ENCODE data around the gene CACHD1. TPM values are rescaled to one million over a fixed set of nuclear protein-coding genes. Genes with fewer than 3 reads are reported as not detected.

Gene CACHD1
- total and polyA plus RNA-seq, 10 donors: 1.1 to 17.3 (median 11.4) TPM

- Histone ChIP-seq H3K4me3 (no peak overlapping the region), H3K36me3 (peaks cover 0 to 25% (median 0%) of the 10 kb centered on the region in 6 donors), H3K27ac (peak overlapping the region in 2 of 8 donors; percentile 48 to 52), H3K27me3 (replicated peaks in 1 of 7) (no peaks in the 10 kb centered on the region), H3K4me1 (peaks cover 0 to 29% (median 16%) of the 10 kb centered on the region in 6 donors), H3K9me3 (no peaks in the 10 kb centered on the region)
- no peak for DNase-seq
- intact Hi-C loops (cut with DNase I; ENCODE audit: low total_unique reads): loop anchor here (5.0 to 10.0 kb wide), 2 partner anchors 135 to 998 kb away; no protein-coding TSS in a partner anchor
- WGBS, 5 donors: 30 to 45% (median 35%) methylated on average over 7 of the region's 7 CpGs
- TF ChIP-seq CTCF (IDR thresholded peaks at IDR 0.05 in 8 of 11, conservative IDR thresholded peaks at IDR 0.05 in 3 of 11) (peak; percentile 35 to 82 (median 70)), POLR2A (IDR thresholded peaks at IDR 0.05) (no peak)
Measured at GRCh38 chr1:64686828-64687724, 217.1 kb downstream of the CACHD1 start.

GRCh38 chr1:64687725-64688327, 217.9 kb downstream of the CACHD1 start:
- H3K36me3 ChIP-seq: peaks cover 0 to 18% (median 0%) of the 10 kb centered on the region in 6 donors
- H3K4me3 ChIP-seq: no peak overlapping the region
- H3K27ac ChIP-seq: peak overlapping the region in 2 of 8 donors; percentile 13 to 28
- intact Hi-C loops (cut with DNase I; ENCODE audit: low total_unique reads): loop anchor here (5.0 to 10.0 kb wide), 2 partner anchors 134 to 997 kb away; no protein-coding TSS in a partner anchor
- peaks cover 0 to 29% (median 16%) of the 10 kb centered on the region in 6 donors for H3K4me1 ChIP-seq
- 45 to 75% (median 64%) methylated on average over 3 of the region's 3 CpGs for WGBS, 5 donors
- no peaks in the 10 kb centered on the region for H3K27me3 ChIP-seq (replicated peaks in 1 of 7)
- DNase-seq: no peak
- TF ChIP-seq POLR2A (IDR thresholded peaks at IDR 0.05) (no peak), CTCF (IDR thresholded peaks at IDR 0.05 in 8 of 11, conservative IDR thresholded peaks at IDR 0.05 in 3 of 11) (no peak), POLR2AphosphoS5 (IDR thresholded peaks at IDR 0.05) (no peak)
- no peaks in the 10 kb centered on the region for H3K9me3 ChIP-seq

- Histone ChIP-seq H3K9me3 (no peaks in the 10 kb centered on the region), H3K4me3 (no peak overlapping the region), H3K36me3 (peaks cover 0 to 11% (median 0%) of the 10 kb centered on the region in 6 donors), H3K27ac (no peak overlapping the region), H3K27me3 (replicated peaks in 1 of 7) (no peaks in the 10 kb centered on the region), H3K4me1 (peaks cover 0 to 16% (median 12%) of the 10 kb centered on the region in 6 donors)
- intact Hi-C loops (cut with DNase I; ENCODE audit: low total_unique reads): no loop called here
- no peak for TF ChIP-seq POLR2A (IDR thresholded peaks at IDR 0.05)
- no peak for TF ChIP-seq POLR2AphosphoS5 (IDR thresholded peaks at IDR 0.05)
- no peak for TF ChIP-seq CTCF (IDR thresholded peaks at IDR 0.05 in 8 of 11, conservative IDR thresholded peaks at IDR 0.05 in 3 of 11)
- WGBS, 5 donors: 61 to 73% (median 66%) methylated on average over 7 of the region's 7 CpGs
- no peak for DNase-seq
Measured at GRCh38 chr1:64691626-64692025, 221.7 kb downstream of the CACHD1 start.

- Histone ChIP-seq H3K4me3 (no peak overlapping the region), H3K9me3 (no peaks in the 10 kb centered on the region), H3K27me3 (replicated peaks in 1 of 7) (no peaks in the 10 kb centered on the region), H3K27ac (no peak overlapping the region), H3K4me1 (peaks cover 0 to 3% (median under 1%) of the 10 kb centered on the region in 6 donors), H3K36me3 (peaks cover 0 to 11% (median 0%) of the 10 kb centered on the region in 6 donors)
- intact Hi-C loops (cut with DNase I; ENCODE audit: low total_unique reads): no loop called here
- TF ChIP-seq POLR2A (IDR thresholded peaks at IDR 0.05): no peak
- TF ChIP-seq CTCF (IDR thresholded peaks at IDR 0.05 in 8 of 11, conservative IDR thresholded peaks at IDR 0.05 in 3 of 11): no peak
- TF ChIP-seq POLR2AphosphoS5 (IDR thresholded peaks at IDR 0.05): no peak
- DNase-seq: no peak
- 0 to 46% (median 0%) methylated on average over 1 of the region's 1 CpG for WGBS, 5 donors
Measured at GRCh38 chr1:64692911-64693310, 223.0 kb downstream of the CACHD1 start.
